Measurements from ENCODE around the gene TBX10.
"Not testable (repeated sequence)": the region's sequence is repeated elsewhere in the genome, so short reads cannot be mapped to it uniquely, and the experiment has no call there.

The TBX10 gene

DNA sequence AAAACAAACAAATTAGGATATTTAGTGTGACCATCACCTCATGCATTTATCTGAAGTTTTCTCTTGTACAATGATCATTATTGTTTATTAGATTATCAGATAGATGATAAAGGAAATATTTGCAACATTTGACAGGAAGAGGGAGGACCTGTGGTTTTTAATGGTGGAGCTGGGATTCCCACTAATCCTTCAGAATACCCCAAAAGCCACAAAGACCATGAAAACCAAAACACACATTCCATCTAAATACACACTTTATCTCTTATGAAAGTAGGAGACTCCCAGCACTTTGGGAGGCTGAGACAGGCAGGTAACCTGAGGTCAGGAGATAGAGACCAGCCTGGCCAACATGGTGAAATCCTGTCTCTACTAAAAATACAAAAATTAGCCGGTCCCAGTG is 40.4 kb downstream of the TBX10 start:
- no peak for DNase-seq (ENCODE audit: low spot score)

GRCh38 chr11:67597963-67598362 is 41.6 kb downstream of the TBX10 start:
- not testable (repeated sequence) for DNase-seq (ENCODE audit: low spot score)

DNA sequence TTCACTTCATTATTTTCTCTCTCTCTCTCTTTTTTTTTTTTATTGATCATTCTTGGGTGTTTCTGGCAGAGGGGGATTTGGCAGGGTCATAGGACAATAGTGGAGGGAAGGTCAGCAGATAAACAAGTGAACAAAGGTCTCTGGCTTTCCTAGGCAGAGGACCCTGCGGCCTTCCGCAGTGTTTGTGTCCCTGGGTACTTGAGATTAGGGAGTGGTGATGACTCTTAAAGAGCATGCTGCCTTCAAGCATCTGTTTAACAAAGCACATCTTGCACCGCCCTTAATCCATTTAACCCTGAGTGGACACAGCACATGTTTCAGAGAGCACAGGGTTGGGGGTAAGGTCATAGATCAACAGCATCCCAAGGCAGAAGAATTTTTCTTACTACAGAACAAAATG is 42.1 kb downstream of the TBX10 start:
- DNase-seq (ENCODE audit: low spot score), result not testable (repeated sequence)

- DNase-seq (ENCODE audit: low spot score), result no peak
Measured at GRCh38 chr11:67596753-67597300, 42.7 kb downstream of the TBX10 start.

DNA sequence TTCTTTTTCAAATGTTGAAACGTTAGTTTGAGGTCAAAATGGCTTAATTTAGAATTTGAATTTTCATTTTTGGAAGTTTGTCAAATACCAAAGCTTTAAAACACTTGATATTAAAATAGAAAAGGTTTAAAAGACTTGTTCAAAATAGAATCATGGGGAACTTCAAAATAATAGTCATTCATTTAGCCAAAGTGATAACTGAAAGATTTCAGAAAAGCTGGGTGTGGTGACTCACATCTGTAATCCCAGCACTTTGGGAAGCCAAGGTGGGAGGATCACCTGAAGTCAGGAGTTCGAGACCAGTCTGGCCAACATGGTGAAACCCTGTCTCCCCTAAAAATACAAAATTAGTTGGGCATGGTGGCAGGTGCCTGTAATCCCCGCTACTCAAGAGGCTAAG is 45.1 kb downstream of the TBX10 start:
- no peak for DNase-seq (ENCODE audit: low spot score)

DNA sequence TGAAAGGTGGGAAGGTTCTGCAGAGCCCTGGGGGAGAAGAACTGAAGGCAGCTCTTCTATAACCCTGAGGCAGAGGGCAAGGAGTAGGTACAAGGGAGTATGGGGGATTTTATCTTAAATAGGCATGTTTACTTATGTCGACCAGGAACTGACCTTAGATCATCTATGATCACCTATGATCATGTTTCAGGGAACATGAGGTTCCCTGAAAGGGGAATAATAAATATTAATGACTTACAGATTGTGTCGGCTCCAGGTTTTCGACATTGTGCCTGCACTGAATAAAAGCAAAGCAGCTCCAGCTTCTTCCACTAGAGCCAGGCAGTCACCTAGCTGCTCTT is 46.0 kb downstream of the TBX10 start:
- no peak for DNase-seq (ENCODE audit: low spot score)

DNA sequence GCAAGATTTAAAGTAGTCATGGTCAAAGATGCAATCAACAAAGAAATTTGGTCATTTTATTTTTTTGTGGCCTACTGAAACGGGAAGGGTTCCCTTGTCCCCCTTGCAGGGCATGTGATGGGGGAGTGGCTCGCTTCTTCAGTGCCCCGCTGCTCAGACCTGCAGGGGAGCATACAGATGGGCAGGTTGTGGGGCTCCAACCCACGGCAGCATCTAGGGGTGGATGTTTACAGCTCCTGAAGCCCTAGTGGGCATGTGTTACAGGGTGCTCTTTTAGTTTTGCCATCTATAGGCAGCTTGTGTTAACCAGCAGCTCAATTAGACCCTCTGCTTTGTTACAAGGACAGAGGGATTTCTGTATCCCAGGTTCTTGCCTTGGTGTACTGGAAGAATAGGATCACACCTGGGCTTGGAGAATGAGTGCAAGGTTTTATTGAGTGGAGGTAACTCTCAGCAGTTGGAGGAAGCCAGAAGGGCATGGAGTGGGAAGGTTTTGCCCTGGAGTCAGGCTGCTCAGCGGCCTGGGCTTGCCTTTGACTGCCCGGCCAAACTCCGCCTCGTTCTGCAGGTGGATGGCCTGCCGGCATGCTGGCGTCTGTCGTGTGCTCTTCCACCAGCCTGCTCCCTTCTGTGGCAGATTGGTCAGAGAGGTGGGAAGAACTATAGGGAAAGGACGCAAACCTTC is 46.5 kb downstream of the TBX10 start:
- DNase-seq (ENCODE audit: low spot score), result no peak

- not testable (repeated sequence) for DNase-seq (ENCODE audit: low spot score)
Measured at GRCh38 chr11:67588899-67589415, 50.6 kb downstream of the TBX10 start.

- no peak for DNase-seq (ENCODE audit: low spot score)
Measured at GRCh38 chr11:67588136-67588503, 51.4 kb downstream of the TBX10 start.

GRCh38 chr11:67586568-67587250 is 52.9 kb downstream of the TBX10 start:
- no peak for DNase-seq (ENCODE audit: low spot score)

- DNase-seq (ENCODE audit: low spot score), result no peak
Measured at GRCh38 chr11:67585911-67586310, 53.7 kb downstream of the TBX10 start.

DNA sequence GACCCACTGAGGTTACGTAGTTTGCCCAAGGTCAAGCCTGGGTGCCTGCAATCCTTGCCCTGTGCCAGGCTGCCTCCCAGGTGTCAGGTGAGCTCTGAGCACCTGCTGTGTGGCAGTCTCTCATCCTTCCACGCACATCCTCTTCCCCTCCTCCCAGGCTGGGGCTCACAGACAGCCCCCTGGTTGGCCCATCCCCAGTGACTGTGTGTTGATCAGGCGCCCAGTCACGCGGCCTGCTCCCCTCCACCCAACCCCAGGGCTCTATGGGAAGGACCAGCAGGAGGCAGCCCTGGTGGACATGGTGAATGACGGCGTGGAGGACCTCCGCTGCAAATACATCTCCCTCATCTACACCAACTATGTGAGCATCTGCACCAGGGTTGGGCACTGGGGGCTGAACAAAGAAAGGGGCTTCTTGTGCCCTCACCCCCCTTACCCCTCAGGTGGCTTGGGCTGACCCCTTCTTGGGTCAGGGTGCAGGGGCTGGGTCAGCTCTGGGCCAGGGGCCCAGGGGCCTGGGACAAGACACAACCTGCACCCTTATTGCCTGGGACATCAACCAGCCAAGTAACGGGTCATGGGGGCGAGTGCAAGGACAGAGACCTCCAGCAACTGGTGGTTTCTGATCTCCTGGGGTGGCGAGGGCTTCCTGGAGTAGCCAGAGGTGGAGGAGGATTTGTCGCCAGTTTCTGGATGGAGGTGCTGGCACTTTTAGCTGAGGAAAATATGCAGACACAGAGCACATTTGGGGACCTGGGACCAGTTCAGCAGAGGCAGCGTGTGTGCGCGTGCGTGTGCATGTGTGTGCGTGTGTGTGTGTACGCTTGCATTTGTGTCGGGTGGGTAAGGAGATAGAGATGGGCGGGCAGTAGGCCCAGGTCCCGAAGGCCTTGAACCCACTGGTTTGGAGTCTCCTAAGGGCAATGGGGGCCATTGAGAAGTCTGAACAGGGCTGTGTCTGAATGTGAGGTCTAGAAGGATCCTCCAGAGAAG is 54.4 kb downstream of the TBX10 start:
- DNase-seq (ENCODE audit: low spot score), result no peak

DNA sequence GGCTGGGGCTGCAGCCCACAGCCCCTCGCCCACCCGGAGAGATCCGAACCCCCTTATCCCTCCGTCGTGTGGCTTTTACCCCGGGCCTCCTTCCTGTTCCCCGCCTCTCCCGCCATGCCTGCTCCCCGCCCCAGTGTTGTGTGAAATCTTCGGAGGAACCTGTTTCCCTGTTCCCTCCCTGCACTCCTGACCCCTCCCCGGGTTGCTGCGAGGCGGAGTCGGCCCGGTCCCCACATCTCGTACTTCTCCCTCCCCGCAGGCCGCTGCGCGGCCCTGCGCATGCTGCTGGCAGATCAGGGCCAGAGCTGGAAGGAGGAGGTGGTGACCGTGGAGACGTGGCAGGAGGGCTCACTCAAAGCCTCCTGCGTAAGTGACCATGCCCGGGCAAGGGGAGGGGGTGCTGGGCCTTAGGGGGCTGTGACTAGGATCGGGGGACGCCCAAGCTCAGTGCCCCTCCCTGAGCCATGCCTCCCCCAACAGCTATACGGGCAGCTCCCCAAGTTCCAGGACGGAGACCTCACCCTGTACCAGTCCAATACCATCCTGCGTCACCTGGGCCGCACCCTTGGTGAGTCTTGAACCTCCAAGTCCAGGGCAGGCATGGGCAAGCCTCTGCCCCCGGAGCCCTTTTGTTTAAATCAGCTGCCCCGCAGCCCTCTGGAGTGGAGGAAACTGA is 55.2 kb downstream of the TBX10 start:
- peak; percentile 33 for DNase-seq (ENCODE audit: low spot score)

DNA sequence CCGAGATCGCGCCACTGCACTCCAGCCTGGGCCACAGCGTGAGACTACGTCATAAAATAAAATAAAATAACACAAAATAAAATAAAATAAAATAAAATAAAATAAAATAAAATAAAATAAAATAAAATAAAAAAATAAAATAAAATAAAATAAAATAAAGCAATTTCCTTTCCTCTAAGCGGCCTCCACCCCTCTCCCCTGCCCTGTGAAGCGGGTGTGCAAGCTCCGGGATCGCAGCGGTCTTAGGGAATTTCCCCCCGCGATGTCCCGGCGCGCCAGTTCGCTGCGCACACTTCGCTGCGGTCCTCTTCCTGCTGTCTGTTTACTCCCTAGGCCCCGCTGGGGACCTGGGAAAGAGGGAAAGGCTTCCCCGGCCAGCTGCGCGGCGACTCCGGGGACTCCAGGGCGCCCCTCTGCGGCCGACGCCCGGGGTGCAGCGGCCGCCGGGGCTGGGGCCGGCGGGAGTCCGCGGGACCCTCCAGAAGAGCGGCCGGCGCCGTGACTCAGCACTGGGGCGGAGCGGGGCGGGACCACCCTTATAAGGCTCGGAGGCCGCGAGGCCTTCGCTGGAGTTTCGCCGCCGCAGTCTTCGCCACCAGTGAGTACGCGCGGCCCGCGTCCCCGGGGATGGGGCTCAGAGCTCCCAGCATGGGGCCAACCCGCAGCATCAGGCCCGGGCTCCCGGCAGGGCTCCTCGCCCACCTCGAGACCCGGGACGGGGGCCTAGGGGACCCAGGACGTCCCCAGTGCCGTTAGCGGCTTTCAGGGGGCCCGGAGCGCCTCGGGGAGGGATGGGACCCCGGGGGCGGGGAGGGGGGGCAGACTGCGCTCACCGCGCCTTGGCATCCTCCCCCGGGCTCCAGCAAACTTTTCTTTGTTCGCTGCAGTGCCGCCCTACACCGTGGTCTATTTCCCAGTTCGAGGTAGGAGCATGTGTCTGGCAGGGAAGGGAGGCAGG is 56.0 kb downstream of the TBX10 start, which contains the start of gene GSTP1:
Gene GSTP1, plus strand, starts transcription at position 566 of the 958 bp plus-strand sequence. Its CDS starts 32 bp downstream, at position 598.
- DNase-seq (ENCODE audit: low spot score), result peak; percentile 92

GRCh38 chr11:67582011-67582410 is 57.6 kb downstream of the TBX10 start:
- DNase-seq (ENCODE audit: low spot score), result peak; percentile 62

GRCh38 chr11:67581469-67581868 is 58.1 kb downstream of the TBX10 start:
- DNase-seq (ENCODE audit: low spot score), result peak; percentile 73

Measured in SW480 (cell line).